Measurements from ENCODE around the gene SH3PXD2A.
"Not testable (repeated sequence)": the region's sequence is repeated elsewhere in the genome, so short reads cannot be mapped to it uniquely, and the experiment has no call there.

SH3PXD2A gene

GRCh38 chr10:103787331-103787730, 68.0 kb downstream of the SH3PXD2A start:
- no peak for DNase-seq

DNA sequence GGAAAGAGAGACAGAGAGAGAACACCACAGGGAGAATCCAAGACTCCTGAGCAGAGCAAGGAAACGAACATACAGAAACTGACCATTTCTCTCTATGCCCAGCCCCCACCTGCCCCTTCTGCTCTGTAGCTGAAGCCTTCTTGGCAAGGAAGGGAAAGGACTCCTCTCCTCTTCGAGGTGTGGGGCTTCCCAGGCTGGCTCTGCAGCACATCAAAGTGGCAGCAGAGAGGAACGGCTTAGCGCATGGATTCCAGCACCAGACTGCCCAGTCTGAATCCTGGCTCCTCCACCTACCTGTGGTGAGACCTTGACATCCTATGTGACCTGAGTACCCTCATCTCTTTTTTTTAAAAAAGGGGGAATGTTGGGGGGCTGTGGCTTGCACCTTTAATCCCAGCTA, 69.4 kb downstream of the SH3PXD2A start:
- no peak for DNase-seq

DNA sequence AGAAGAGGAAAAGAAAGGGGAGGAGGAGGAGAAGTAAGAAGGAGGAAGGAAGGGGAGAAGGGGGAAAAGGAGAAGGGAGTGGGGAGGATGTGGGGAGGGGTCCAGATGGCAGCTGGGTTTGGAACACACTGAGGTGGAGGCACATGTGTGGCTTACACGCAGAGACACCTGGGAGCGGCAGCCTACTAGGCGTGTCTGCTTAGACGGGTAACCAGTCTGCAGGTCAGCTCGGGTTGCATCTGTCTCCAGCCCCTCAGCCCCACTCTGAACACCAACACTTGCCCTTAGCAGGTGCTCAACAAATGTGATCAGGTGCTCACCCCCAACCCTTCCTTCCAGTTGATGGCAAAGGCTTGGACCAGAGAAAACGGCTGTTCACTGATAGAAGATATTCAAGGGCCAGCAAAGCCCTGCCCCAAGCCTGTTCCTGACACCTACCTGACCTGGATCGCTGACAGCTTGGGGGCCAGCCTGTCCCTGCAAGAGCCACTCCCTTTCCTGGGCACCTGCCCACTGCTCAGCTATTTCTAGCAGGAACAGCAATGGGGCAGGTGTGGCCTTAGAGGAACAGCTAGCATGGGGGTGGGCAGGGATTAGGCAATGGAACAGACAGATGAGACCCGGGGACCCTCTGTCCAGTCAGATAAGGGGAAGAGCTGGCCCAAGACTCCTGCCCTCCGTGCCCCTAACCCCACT, 70.5 kb downstream of the SH3PXD2A start:
- no peak for DNase-seq

- no peak for DNase-seq
These were observed 71.3 kb downstream of the SH3PXD2A start for GRCh38 chr10:103784089-103784488.

- no peak for DNase-seq
These were observed 71.7 kb downstream of the SH3PXD2A start for GRCh38 chr10:103783681-103784080.

GRCh38 chr10:103781329-103782061, 73.9 kb downstream of the SH3PXD2A start:
- no peak for DNase-seq

DNA sequence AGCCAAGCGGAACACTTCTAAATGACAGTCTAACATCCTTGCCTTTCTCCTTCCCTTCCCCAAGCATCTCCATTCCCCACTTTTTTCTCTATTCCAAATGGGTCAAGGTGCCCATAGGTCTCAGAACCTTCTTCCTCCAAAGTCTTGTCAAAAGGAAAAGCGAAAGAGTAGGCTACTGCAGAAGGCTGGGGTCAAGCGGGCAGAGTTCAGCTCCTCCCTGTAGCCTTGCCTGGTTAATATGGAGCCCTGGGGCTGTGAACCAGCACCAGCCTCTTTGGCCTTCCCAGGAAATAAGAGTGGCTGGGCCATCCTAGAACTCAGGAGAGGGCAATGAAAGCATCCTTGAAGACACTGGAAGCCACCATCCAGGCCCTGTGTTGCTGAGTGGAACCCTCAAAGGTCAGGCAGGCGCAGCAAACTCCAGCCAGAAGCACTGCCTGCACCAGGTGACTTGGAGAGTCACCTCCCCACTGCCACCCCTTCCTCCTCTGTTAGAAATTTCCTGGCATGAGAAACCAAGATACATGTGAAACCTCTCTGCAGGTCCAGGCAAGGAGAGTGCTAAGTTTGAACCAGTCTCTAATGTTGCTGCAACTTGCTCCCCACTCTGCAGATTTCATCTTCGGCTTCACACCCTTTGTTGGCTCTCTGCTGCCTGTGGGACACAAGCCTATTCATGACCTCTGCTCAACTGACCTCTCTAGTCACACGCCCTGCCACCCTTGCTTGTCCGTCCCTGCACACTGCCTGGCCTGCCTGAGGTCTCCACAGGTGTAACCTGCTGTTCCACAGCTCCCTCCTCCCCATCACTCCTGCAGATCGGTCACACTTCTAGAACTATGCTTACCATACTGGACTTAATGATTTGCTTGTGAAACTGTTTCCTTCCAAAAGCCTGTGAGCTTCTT, 74.9 kb downstream of the SH3PXD2A start:
- no peak for DNase-seq

- no peak for DNase-seq
These were observed 76.8 kb downstream of the SH3PXD2A start for GRCh38 chr10:103778358-103779139.

- no peak for DNase-seq
These were observed 78.3 kb downstream of the SH3PXD2A start for GRCh38 chr10:103776878-103777591.

DNA sequence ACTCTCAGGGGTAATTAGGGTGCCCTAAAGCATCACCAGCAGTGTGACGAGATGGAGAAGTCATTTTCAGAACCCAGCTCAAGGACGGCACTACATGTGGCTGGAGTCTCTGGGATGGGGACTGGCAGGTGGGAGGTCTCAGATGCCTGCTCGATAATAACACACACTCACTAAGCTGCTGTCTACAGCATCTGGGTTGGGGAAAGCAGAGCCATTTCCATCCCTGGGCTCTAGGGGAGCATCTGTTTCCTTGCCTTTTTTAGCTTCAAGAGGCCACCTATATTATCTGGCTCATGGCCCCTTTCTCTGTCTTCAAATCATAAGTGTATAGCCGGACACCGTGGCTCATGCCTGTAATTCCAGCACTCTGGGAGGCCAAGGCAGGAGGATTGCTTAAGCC, 79.6 kb downstream of the SH3PXD2A start:
- no peak for DNase-seq

DNA sequence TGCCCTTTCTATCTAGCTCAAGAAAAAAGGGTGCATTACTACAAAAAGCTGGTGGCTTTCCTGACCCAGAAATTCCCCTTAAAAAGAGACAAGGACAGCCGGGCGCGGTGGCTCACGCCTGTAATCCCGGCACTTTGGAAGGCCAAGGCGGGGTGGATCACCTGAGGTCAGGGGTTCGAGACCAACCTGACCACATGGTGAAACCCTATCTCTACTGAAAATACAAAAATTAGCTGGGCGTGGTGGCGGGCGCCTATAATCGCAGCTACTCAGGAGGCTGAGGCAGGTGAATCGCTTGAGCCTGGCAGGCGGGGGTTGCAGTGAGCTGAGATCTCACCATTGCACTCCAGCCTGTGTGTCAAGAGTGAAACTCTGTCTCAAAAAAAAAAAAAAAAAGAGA, 82.5 kb downstream of the SH3PXD2A start:
- DNase-seq: not testable (repeated sequence)

GRCh38 chr10:103772096-103772845, 83.1 kb downstream of the SH3PXD2A start:
- no peak for DNase-seq

GRCh38 chr10:103770139-103770538, 85.2 kb downstream of the SH3PXD2A start:
- DNase-seq: no peak

DNA sequence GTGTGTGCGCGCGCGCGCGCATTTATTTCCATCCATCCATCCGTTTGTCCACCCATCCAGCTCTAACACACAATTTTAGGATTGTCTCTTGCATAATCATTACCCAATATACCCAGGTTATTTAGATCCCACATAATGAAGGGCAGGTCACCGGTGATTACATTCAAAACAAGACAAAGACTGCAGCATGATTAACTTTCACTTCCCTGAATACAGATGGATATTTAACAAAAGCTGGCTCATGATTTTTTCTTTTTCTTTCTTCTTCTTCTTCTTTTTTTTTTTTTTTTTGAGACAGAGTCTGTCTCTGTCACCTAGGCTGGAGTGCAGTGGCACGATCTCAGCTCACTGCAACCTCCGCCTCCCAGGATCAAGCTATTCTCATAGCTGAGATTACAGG, 86.2 kb downstream of the SH3PXD2A start:
- no peak for DNase-seq

DNA sequence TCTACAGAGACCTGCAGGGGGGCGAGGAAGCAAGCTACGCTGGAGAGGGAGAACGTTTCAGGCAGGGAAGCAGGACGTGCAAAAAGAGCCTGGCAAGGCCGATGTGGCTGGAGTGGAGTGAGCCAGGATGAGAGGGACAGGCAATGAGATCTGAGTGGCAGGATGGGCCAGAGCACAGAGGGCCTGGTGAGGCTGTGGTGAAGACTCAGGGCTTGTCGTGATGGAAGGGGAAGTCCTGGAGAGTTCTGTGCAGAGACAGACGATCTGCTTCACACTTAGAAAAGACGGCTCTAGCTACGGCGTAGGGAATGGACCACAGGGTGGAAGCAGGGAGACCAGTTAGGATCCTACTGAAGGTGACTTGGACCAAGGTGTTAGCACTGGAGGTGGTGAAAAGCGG, 87.0 kb downstream of the SH3PXD2A start:
- DNase-seq: no peak

- DNase-seq: no peak
These were observed 87.6 kb downstream of the SH3PXD2A start for GRCh38 chr10:103767756-103768155.

- DNase-seq: no peak
These were observed 88.4 kb downstream of the SH3PXD2A start for GRCh38 chr10:103766751-103767505.

DNA sequence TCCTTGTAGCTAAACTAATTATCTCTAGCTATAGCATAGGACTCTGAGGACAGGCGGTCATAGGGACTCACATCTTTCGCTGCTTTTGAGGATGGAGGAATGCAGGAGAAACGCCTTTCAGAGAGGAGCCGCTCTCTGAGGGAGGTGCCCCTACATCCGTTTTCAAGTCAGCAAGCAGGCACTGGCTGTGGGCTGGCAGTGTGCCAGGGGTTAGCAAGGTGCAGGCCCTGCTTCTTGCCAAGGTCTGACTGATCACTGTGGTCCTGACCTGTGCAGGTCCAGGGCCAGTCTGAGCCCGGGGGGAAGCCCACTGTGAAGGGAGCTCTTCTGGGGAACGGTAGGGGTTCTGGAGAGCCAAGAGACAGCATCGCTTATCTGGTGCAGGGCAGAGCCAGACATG, 89.4 kb downstream of the SH3PXD2A start:
- DNase-seq: no peak

GRCh38 chr10:103765168-103765567, 90.2 kb downstream of the SH3PXD2A start:
- DNase-seq: no peak

DNA sequence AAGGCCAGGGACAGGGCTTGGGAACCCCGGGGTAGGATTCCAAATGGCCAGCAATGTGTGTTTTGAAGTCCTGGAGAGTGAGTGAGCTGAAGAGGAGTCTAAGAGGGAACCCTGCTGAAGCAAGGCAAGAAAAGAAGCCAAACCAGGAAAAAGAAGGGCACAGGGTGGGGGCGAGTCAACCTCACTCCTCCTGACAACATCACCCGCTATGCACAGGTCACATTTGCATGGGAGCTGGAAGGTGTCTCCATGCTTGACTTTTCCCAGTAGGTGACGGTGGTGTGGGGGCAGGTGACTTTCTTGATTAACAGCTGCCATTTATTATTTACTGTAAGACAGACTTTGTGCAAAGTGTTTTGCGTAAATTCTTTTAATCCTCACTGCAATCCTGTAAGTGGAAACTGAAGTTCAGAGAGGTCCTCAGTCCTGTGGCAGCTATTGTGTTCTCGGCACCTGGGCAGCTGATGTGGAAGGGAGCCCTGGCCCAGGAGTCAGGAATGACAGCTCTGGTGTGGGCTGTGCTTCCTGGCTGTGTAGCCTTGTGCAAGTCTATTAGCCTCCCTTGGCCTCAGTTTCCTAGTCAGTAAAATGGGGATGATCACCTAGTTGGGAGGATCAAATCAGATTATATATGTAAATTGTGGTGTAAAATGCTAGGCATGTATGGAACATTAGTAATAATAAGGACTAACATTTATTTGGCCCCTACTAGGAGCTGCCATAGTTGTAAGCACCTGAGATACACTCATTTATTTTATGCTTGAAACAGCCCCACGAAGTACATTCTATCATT, 90.9 kb downstream of the SH3PXD2A start:
- no peak for DNase-seq
